NCI-H460 (cell line): ENCODE data around the gene NUDCD2. TPM values are rescaled to one million over a fixed set of nuclear protein-coding genes. Genes with fewer than 3 reads are reported as not detected.
"Not testable (repeated sequence)": the region's sequence is repeated elsewhere in the genome, so short reads cannot be mapped to it uniquely, and the experiment has no call there.

Experiments
- DNase-seq: peaks from one replicate; pipeline ENCODE4 v3.0.0-alpha.2; 2016; ENCODE audit warnings: low read depth; ENCODE audit errors: extremely low read depth
- total RNA-seq: library from RNA; depleted of rRNA; stranded (reverse); fragments of >200 nt; shearing (Covaris generic); gene quantifications from 2 replicates; pipeline ENCODE4 v1.2.3, GENCODE V29; 2014

The NUDCD2 gene
- total RNA-seq, 1 experiment from 2014 or later: 31.0 TPM

- no peak for DNase-seq
Measured at GRCh38 chr5:163473635-163474243, 13.8 kb upstream of the NUDCD2 start.

DNA sequence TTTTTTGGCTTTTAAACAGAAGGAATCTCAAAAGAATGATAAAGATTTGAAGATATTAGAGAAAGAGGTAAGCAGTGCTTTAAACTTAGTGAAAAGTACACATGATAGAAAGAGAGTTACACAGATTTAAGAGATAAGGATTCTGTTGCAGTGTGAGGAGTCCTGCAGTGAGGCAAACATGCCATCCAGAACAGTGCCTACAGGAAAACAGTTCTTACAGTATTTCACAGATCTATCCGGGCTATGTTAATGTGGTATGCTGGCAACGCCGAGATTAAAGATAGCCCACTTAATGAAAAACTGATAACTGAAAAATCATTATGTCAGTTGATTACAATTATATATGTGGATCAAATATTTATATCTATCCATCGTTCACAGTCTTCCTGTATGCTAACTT is 7.8 kb upstream of the NUDCD2 start:
- DNase-seq: no peak

DNA sequence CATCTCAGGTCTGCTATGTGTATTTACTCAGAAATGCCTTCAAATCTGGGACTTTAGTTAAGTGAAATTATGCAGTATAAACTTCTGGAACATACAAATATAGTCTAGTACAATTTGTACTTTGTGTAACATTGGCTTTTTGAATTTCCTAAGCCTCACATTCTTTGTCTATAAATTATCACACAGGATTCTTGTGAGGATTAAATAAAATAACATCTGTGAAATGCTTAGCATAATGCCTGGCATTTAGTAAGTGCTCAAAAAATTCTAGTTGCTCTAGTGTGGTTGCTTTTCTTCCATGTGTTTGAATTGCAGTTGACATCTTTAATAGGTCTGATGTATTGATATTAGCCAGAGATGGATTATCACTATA is 3.1 kb upstream of the NUDCD2 start:
- DNase-seq: no peak

DNA sequence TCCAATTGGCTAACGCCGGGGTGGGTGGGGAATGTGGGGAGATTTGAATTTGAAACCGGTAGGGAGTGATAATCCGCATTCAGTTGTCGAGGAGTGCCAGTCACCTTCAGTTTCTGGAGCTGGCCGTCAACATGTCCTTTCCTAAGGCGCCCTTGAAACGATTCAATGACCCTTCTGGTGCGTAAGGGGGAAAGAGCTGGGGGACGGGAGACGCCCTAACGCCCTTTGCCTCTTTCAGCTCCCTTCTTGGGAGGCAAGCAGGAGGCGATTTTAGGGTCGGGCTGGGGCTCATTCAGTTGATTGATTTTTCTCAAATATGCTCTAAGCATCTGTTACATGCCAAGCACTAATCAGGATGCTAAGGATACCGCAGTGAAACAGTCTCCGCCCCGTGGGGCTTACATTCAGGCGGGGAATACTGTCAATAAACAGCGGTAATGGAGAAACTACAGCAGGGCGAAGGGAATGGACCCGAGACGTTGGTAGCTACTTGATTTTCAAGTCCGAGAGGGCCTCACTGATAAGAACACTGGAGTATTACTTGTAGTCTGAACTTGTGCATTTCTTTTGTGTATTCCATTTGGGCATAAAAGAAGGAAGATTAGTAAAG is 765 bp upstream of the NUDCD2 start, which contains the start of gene HMMR:
Gene HMMR (plus strand): TSS at position 71 of the 610 bp plus-strand sequence. CDS start 61 bp downstream, at position 132.
- no peak for DNase-seq

- no peak for DNase-seq
Measured at GRCh38 chr5:163459462-163459818, 462 bp downstream of the NUDCD2 start.

DNA sequence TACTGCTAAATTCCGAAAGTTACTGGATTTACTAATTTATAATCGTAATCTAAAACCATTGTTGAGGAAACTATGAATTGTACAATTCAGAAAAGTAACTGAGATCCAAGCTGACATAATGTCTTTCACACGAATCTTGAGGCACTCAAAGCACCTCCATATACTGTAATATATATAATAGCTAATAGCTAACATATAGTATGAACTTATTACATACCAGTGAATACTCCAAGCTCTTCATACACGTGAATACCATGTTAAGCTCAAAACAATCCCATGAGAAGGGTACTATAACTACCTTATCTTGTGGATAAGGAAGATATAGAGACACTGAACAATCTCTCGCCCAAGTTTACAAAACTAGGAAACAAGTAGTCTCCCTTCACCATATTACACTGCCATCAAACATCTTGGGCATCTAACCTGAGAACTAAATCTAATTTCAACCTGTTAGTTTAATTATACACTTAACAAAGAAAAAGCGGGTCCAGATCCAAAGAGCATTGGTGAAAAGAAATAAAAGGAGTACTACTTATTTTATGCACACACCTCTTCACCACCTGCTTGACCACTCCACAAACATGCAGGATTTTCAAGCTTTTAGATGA is 1.0 kb downstream of the NUDCD2 start:
- DNase-seq: no peak

- no peak for DNase-seq
Measured at GRCh38 chr5:163456840-163457239, 3.1 kb downstream of the NUDCD2 start.

GRCh38 chr5:163456029-163456589 is 3.8 kb downstream of the NUDCD2 start:
- no peak for DNase-seq

GRCh38 chr5:163455406-163455805 is 4.5 kb downstream of the NUDCD2 start:
- not testable (repeated sequence) for DNase-seq

DNA sequence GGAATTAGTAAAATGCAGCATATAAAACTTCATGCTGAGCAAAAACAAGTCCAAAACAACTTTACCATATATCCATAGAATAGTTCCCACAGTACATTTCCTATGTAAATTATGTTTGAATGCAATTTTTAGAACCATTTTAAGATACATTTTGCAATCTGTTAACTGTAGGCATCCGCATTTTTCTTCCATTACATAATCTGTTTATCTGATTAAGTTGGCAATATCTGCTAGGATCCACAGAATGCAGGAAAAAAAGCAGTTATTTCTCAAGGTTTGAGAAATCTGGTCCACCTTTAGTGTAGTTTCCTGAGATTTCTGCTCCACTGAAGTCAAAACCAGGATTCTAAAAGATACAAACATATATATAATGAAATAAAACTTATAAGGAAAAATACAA is 6.2 kb downstream of the NUDCD2 start:
- DNase-seq: no peak

GRCh38 chr5:163451489-163451888 is 8.4 kb downstream of the NUDCD2 start:
- no peak for DNase-seq

DNA sequence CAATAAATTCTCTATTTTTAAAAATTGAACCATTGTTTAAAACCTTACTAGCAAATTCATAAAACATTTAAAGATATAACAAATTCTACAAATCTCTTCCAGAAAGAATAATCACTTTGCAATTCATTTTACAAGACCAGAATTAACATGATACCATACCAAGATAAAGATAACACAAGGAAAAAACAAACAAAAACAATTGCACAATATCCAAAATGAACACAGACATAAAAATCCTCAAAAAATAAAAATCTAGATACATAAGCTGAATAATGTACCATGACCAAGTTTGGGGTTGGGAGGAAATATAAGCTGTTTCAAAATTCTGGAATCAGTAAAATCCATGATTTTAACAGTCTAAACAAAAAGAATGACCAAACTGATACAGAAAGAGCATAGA is 11.4 kb downstream of the NUDCD2 start:
- DNase-seq: no peak

- no peak for DNase-seq
Measured at GRCh38 chr5:163447875-163448274, 12.0 kb downstream of the NUDCD2 start.

- DNase-seq: no peak
Measured at GRCh38 chr5:163447191-163447590, 12.7 kb downstream of the NUDCD2 start.

DNA sequence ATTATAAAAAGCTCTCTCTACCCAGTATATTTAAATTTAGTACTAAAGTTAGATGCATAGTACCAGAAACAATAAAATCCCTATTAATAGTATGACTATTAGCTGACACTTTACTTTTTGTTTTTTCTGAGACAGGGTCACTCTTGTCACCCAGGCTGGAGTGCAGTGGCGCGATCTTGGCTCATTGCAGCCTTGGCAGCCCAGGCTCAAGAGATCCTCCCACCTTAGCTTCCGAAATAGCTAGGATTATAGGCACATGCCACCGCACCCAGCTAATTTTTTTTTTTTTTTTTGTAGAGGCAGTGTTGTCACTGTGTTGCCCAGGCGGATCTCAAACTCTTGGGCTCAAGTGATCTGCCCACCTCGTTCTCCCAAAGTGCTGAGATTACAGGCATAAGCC is 14.6 kb downstream of the NUDCD2 start:
- DNase-seq: no peak

DNA sequence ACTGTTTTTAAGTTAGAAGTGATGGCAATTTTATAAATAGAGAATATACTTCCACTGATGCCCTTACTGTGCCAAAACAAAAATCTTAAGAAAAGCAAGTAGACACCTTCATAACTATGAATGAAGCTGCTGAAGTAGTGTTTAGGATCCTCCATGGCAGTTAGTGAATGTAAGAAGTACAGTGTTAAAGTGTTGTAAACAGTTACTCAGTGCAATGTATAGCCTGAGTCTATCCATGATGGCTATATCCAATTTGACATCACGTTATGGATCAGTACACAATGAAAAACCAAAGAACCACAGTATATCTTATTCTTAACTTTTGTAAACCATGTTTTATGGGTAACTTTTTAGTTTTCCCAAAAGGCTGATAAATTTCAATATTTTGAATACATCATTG is 15.4 kb downstream of the NUDCD2 start:
- no peak for DNase-seq

DNA sequence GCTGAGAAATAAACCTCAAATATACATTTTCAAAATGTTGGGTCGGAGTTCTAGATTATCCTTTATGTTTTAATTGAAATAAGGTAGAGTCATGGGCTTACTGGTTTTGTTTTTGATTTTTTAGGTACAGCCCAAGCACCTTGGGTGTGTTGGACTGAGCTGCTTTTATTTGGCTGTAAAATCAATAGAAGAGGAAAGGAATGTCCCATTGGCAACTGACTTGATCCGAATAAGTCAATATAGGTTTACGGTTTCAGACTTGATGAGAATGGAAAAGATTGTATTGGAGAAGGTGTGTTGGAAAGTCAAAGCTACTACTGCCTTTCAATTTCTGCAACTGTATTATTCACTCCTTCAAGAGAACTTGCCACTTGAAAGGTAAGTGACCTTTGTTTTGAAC is 18.9 kb downstream of the NUDCD2 start:
- no peak for DNase-seq

- DNase-seq: no peak
Measured at GRCh38 chr5:163439092-163439425, 20.8 kb downstream of the NUDCD2 start.

DNA sequence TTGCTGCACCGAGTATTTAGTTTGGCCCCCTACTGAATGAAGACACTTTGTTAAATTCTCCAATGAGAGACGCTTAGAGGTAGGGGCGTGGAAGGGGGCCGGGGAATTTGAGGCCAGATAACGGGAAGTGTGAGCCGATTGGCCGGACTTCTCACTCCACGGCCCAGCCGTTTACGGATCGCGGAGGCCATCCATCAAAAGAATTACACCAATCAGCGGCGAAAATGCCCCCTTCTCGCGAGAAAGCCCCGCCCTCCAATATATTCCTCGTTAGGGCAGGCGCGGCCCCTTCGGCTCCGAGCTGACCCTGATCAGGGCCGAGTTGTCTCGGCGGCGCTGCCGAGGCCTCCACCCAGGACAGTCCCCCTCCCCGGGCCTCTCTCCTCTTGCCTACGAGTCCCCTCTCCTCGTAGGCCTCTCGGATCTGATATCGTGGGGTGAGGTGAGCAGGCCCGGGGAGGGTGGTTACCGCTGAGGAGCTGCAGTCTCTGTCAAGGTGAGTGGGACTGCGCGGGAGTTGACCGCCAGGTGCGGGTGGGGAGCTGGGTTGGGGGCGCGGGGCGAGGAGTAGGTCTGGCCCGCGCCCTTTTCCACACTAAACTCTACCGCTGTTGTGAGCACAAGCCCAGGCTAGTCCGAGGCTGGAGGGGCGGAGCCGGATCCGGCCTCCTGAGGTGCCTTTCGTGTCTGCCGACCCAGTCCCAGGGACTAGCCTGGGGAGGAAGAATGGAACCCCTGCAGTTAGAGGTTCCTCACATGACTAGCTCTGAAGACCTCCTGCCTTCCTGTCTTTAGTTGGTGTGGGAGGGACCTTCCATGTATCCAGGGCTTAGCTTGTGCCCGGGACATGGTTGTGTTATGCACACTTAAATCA is 22.4 kb downstream of the NUDCD2 start, which contains the start of gene CCNG1:
Gene CCNG1 (plus strand): TSS at position 287 of the 874 bp plus-strand sequence. CDS start 1,662 bp downstream, outside the sequence.
- DNase-seq: peak; percentile 98

DNA sequence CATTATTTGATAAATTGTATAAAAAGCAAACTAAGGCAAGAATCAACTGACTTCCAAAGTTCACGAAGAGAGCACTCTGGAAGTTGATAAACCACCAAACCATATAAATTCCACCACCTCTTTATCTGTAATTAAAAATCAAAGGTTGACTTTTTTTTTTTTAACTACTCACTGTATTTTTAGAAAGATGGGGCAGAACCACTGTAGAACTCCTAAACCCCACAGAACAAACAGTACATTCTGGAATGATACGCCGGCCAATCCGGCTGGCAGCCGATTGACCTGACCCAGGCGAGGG is 22.9 kb downstream of the NUDCD2 start:
- no peak for DNase-seq

- DNase-seq: no peak
Measured at GRCh38 chr5:163436515-163436914, 23.4 kb downstream of the NUDCD2 start.
